AG04450 (cell line): ENCODE measurements around the gene HMGA1. TPM values are rescaled to one million over a fixed set of nuclear protein-coding genes. Genes with fewer than 3 reads are reported as not detected.

Source experiments
- CTCF ChIA-PET: fragments of 300-600, 350-600 bp; formaldehyde crosslinking; extraction: SDS; loops from one replicate; lab custom pipeline; 2022; ENCODE audit warnings: antibody characterized with exemption, inconsistent platforms; lab: Charles Lee
- POLR2A ChIA-PET: fragments of 350-600 bp; formaldehyde crosslinking; extraction: SDS; loops from one replicate; lab custom pipeline; 2021; ENCODE audit warnings: antibody characterized with exemption, inconsistent platforms; lab: Yijun Ruan, JAX
- DNase-seq: peaks from one replicate; pipeline ENCODE4 v3.0.0-alpha.2; 2011; ENCODE audit warnings: low read depth, low spot score
- H3K27ac ChIP-seq: one replicate; pipeline ENCODE4 v1.5.1; 2012; ENCODE audit warnings: low read depth, low read length, control low read depth
- H3K27me3 ChIP-seq: one replicate; pipeline ENCODE4 v1.6.0; 2012; ENCODE audit warnings: low read length; ENCODE audit not compliant: control insufficient read depth, insufficient read depth
- H3K4me3 ChIP-seq: 2 replicates; pipeline ENCODE4 v1.5.1; 2011; ENCODE audit warnings: mild to moderate bottlenecking, low read depth, low read length, control low read depth
- H3K9me3 ChIP-seq: 2 replicates; pipeline ENCODE4 v1.5.1; 2012; ENCODE audit warnings: low read length; ENCODE audit not compliant: control insufficient read depth, insufficient read depth
- polyA plus RNA-seq: library from polyadenylated mRNA; depleted of rRNA; stranded (reverse); fragments of >200 nt; gene quantifications from 2 replicates; pipeline ENCODE4 v1.2.3, GENCODE V29; 2011
- TF ChIP-seq, protein P1 (sequence below): IDR thresholded peaks from 2 replicates; pipeline ENCODE4 v1.5.1; 2011; ENCODE audit warnings: low read depth, low read length, control low read depth, inconsistent platforms

The HMGA1 gene
- polyA plus RNA-seq, 1 experiment, result 142 TPM

DNA sequence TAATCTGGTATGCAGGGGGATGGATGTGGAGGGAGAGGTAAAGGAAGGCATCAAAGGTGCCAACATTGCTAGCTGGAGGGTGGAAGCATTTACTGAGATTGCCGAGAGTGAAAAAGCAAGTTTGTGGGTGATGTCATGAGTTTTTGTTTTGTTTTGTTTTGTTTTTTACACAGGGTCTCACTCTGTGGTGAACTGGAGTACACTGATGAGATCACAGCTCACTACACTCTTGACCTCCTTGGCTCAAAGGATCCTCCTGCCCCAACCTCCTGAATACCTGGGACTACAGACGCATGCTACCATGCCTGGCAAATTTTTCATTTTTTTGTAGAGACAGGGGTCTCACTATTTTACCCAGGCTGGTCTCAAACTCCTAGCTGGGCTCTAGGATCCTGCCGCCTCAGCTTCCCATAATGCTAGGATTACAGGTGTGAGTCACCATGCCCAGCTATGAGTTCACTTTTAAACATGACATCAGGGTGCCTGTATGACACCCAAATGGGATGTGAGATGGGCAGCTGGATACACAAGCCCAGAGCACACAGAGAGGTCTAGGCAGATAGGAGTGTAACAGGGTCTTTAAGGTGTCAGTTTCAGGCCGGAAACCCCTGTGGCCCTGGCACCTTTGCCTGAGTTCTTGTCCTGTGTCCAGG is 35.1 kb upstream of the HMGA1 start:
- POLR2A ChIA-PET, result no interaction called here
- TF ChIP-seq, protein P1, sequence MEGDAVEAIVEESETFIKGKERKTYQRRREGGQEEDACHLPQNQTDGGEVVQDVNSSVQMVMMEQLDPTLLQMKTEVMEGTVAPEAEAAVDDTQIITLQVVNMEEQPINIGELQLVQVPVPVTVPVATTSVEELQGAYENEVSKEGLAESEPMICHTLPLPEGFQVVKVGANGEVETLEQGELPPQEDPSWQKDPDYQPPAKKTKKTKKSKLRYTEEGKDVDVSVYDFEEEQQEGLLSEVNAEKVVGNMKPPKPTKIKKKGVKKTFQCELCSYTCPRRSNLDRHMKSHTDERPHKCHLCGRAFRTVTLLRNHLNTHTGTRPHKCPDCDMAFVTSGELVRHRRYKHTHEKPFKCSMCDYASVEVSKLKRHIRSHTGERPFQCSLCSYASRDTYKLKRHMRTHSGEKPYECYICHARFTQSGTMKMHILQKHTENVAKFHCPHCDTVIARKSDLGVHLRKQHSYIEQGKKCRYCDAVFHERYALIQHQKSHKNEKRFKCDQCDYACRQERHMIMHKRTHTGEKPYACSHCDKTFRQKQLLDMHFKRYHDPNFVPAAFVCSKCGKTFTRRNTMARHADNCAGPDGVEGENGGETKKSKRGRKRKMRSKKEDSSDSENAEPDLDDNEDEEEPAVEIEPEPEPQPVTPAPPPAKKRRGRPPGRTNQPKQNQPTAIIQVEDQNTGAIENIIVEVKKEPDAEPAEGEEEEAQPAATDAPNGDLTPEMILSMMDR, result no peak
- no peak for DNase-seq
- Histone ChIP-seq H3K4me3 (no peak overlapping the region), H3K27ac (no peak overlapping the region), H3K27me3 (no peaks in the 10 kb centered on the region), H3K9me3 (peaks cover 12% of the 10 kb centered on the region)
- CTCF ChIA-PET, result interaction anchor here (1.2 to 1.7 kb wide), 2 partner anchors 48 to 408 kb away, joined by 4 to 7 read pairs; no protein-coding TSS in a partner anchor

DNA sequence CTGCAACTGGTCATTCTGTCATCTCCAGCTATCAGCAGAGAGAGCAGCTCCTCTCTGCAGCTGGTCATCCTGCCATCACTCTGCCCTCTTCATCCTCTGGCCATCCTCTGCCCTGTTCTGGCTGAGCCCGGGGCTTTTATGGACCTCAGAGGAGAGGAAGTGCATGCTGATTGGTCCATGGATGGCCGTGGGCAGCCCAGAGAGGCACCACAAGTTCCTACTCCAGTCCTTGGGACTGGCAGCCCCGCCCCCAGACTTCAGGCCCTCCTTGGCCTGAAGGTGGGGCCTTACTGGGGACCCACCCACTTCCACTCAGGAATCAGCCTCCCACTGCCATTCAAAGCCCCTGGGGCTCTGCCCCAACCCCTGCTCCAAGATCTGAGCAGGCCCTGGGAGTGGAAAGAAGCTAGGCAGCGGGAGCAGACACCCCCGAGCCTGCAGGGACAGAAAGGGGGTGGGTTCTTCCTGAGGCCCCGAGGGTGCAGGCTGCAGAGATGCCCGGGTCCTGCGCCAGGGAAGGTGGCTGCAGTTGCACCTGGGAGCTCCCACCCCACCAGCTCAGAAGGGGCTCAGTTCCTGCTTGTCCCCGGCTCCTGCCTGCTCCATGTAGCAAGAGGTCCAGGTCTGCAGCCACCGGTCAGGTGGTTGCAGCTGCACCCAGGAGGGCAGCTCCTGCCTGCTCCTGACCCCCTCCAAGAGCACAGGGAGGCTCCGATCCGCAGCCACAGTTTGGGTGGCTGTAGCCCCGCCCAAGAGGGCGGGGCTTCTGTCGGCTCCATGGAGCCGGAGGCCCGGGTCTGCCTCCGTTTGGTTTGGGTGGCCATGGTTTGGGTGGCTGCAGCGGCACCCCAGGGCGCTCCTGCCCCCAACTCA is 34.1 kb upstream of the HMGA1 start:
- H3K27me3 ChIP-seq, result no peaks in the 10 kb centered on the region
- H3K4me3 ChIP-seq, result no peak overlapping the region
- ChIA-PET POLR2A (no interaction called here), CTCF (no interaction called here)
- TF ChIP-seq, protein P1, result no peak
- no peak overlapping the region for H3K27ac ChIP-seq
- DNase-seq, result no peak
- H3K9me3 ChIP-seq, result peaks cover 12% of the 10 kb centered on the region

- Histone ChIP-seq H3K27me3 (no peaks in the 10 kb centered on the region), H3K4me3 (no peak overlapping the region), H3K27ac (no peak overlapping the region), H3K9me3 (peaks cover 12% of the 10 kb centered on the region)
- DNase-seq, result no peak
- CTCF ChIA-PET, result interaction anchor here (0.8 to 1.3 kb wide), 2 partner anchors 9 to 44 kb away, joined by 4 to 5 read pairs; partner anchors contain the start of gene SMIM29
- POLR2A ChIA-PET, result no interaction called here
- TF ChIP-seq, protein P1, result no peak
Measured at GRCh38 chr6:34204693-34205092, 32.0 kb upstream of the HMGA1 start.

DNA sequence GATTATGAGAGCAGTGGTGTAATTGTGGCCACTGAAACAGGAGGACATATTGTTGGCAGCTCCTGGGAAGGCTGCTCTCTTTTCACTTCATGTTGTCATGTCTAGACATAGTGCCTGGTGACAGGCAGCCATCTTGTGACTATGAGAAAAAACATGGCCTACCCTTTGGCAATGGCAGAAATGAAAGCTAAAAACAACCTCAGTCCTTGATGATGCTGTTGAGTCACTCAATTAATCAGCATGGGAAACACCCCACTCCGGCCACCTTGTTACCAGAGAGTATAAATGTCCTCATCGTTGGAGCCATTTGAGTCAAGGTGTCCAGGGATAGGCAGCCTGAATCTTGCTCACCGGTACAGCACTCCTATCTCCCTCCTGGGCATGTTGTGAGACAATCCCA is 31.2 kb upstream of the HMGA1 start:
- Histone ChIP-seq H3K4me3 (no peak overlapping the region), H3K27ac (no peak overlapping the region), H3K27me3 (no peaks in the 10 kb centered on the region), H3K9me3 (peaks cover 12% of the 10 kb centered on the region)
- no peak for DNase-seq
- POLR2A ChIA-PET, result no interaction called here
- CTCF ChIA-PET, result interaction anchor here (0.8 to 1.3 kb wide), 2 partner anchors 10 to 44 kb away, joined by 4 to 5 read pairs; partner anchors contain the start of gene SMIM29
- TF ChIP-seq, protein P1, result no peak

GRCh38 chr6:34205916-34206315 is 30.8 kb upstream of the HMGA1 start:
- no peak overlapping the region for H3K27ac ChIP-seq
- ChIA-PET CTCF (no interaction called here), POLR2A (no interaction called here)
- H3K4me3 ChIP-seq, result no peak overlapping the region
- peaks cover 12% of the 10 kb centered on the region for H3K9me3 ChIP-seq
- H3K27me3 ChIP-seq, result no peaks in the 10 kb centered on the region
- no peak for DNase-seq
- TF ChIP-seq, protein P1, result no peak
